Heart right ventricle (tissue), 16 donors: ENCODE results near the gene ANXA6. TPM values are rescaled to one million over a fixed set of nuclear protein-coding genes. Genes with fewer than 3 reads are reported as not detected.

Experiments
- ATAC-seq, 8 donors: fragments of 200-7000 bp; cut with Tn5 transposase; one replicate each; pipeline ENCODE4 v1.9.1; 2020; ENCODE audit warnings: mild to moderate bottlenecking in 8 of 8, moderate library complexity in 8 of 8, moderate number of reproducible peaks in 1 of 8
- DNase-seq, 2 donors: peaks; one replicate each; pipeline ENCODE4 v3.0.0-alpha.2; 2020
- H3K27ac ChIP-seq, 10 donors: fragments of 200-600 bp; sonication (generic) in 2 of 10; one replicate each; pipeline versions ENCODE4 v1.5.0 to v1.8.0; 2020 to 2022; ENCODE audit warnings: mild to moderate bottlenecking in 3 of 10
- H3K27me3 ChIP-seq, 7 donors: fragments of 200-600 bp; one replicate each; pipeline ENCODE4 v1.8.0; 2021 to 2022; ENCODE audit warnings: mild to moderate bottlenecking in 2 of 7
- H3K36me3 ChIP-seq, 9 donors: fragments of 200-600 bp; sonication (generic) in 1 of 9; one replicate each; pipeline versions ENCODE4 v1.5.0 to v1.8.0; 2020 to 2022; ENCODE audit warnings: mild to moderate bottlenecking in 2 of 9
- H3K4me1 ChIP-seq, 9 donors: fragments of 200-600 bp; sonication (generic) in 1 of 9; one replicate each; pipeline versions ENCODE4 v1.5.0 to v1.8.0; 2020 to 2022; ENCODE audit warnings: mild to moderate bottlenecking in 4 of 9
- H3K4me3 ChIP-seq, 10 donors: fragments of 200-600 bp; sonication (generic) in 2 of 10; one replicate each; pipeline versions ENCODE4 v1.5.0 to v1.8.0; 2020 to 2022; ENCODE audit warnings: mild to moderate bottlenecking in 7 of 10, moderate library complexity in 2 of 10
- H3K9me3 ChIP-seq, 11 donors: fragments of 200-600 bp in 10 of 11; sonication (generic) in 2 of 11; one replicate each; pipeline versions ENCODE4 v1.5.0 to v1.8.0; 2013 to 2022; ENCODE audit warnings: mild to moderate bottlenecking in 2 of 11, control low read depth in 1 of 11, moderate library complexity in 1 of 11
- CTCF ChIP-seq, 9 donors: fragments of 200-600 bp; sonication (generic) in 2 of 9; IDR thresholded peaks; one replicate each; pipeline versions ENCODE4 v1.5.0 to v1.8.0; 2021 to 2022; ENCODE audit warnings: antibody characterized with exemption in 9 of 9, mild to moderate bottlenecking in 5 of 9, moderate library complexity in 1 of 9
- WGBS, 2 donors: extraction: QIAGEN DNeasy Blood & Tissue Kit; methylation state at CpG; one replicate each; pipeline ENCODE4 v1.1.7; 2013; ENCODE audit warnings: inconsistent platforms in 1 of 2; 5-methylcytosine and 5-hydroxymethylcytosine counted together
- intact Hi-C, 10 donors: fragments of 100-400 bp; cut with DNase I; formaldehyde crosslinking; loops; one replicate each; pipeline versions ENCODE4 v1.11.1 to v1.14.2; 2022
- polyA plus RNA-seq, 2 donors: library from polyadenylated mRNA; stranded (reverse); fragments of 200-250 nt; gene quantifications; one replicate each; pipeline ENCODE4 v1.2.3, GENCODE V29; 2013
- total RNA-seq, 10 donors: library from RNA; stranded (reverse); fragmentation: NEBNext Ultra II Directional in 3 of 10; extraction: Animal tissue kit (Norgen Biotek cat#: 25700) in 3 of 10; gene quantifications; one replicate each; pipeline versions ENCODE4 v1.2.1 to v1.2.4, GENCODE V29; 2021 to 2023
- donor health status: Arrhythmogenic right ventricular cardiomyopathy.
- donor health status: ischemic (EF 13 %, LVEDD 7.1; RV severe dilation, severe dysfunction).
- donor health status: healthy with polysubstance abuse.
- donor health status: DM: no; HTN: yes; CAD: no.
- donor health status: DM: no; HTN: no; CAD: no.
- donor health status: ischemic (EF 25% LVEDD 6.9; RV normal size, moderate dysfunction).
- donor health status: ischemic (EF 25% LVEDD 5.7; RV mildly dilated, moderate dysfunction).
- donor health status: healthy.
- donor health status: DM: yes; HTN: yes; CAD: no.
- donor health status: Ischemic cardiomyopathy.
- donor health status: ischemic (EF 35%, LVEDD 5.7; RV mildly dilated, moderate dysfunction).
- donor health status: nonischemic (EF 11% LVEDD 7.7; RV severe dilation, severe dysfunction).
- donor health status: DM: yes; HTN: yes; CAD: no.
- donor health status: PGD.
- donor health status: ischemic (EF 29% LVEDD 5.4; RV normal size, mild dysfunction).
- donor health status: nonischemic (EF 23%, LVEDD 6.1; RV moderate dilation, normal function).

Gene ANXA6
- total and polyA plus RNA-seq, 12 donors: 137 to 275 (median 218) TPM

GRCh38 chr5:151066920-151067319, 90.7 kb downstream of the ANXA6 start:
- H3K27ac ChIP-seq: peak overlapping the region in 8 of 10 donors; percentile 26 to 89 (median 79)
- 62 to 70% methylated on average over 6 of the region's 6 CpGs for WGBS, 2 donors
- intact Hi-C loops: no loop called here

DNA sequence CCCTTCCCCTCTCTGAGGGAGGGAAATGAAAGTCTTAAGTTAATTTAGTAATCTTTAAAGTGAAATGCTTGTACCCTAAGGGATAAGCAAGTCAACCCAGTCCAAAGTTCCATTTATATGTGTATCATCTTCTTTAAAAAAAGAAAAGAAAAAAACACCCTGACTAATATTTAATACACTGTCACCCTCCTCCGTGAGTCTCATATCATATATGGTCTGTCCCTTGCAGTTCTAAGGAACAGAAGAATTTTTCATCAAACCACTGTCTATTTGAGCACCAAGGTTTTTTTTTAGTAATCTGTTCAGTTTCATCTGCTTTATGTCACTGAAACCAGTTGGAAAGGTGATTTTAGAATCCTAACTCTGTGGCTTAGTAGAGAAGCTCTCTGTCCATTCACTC, 92.0 kb downstream of the ANXA6 start:
- intact Hi-C loops: no loop called here

More at GRCh38 chr5:151066920-151067319, 90.7 kb downstream of the ANXA6 start:
- Histone ChIP-seq H3K27me3 (no peaks in the 10 kb centered on the region), H3K9me3 (no peaks in the 10 kb centered on the region), H3K4me1 (peaks cover 51 to 100% (median 96%) of the 10 kb centered on the region in 9 donors), H3K4me3 (no peak overlapping the region), H3K36me3 (peaks cover 0 to 60% (median 11%) of the 10 kb centered on the region in 9 donors)
- ATAC-seq (no peak), DNase-seq (no peak)
- TF ChIP-seq CTCF (IDR thresholded peaks at IDR 0.05): no peak

DNA sequence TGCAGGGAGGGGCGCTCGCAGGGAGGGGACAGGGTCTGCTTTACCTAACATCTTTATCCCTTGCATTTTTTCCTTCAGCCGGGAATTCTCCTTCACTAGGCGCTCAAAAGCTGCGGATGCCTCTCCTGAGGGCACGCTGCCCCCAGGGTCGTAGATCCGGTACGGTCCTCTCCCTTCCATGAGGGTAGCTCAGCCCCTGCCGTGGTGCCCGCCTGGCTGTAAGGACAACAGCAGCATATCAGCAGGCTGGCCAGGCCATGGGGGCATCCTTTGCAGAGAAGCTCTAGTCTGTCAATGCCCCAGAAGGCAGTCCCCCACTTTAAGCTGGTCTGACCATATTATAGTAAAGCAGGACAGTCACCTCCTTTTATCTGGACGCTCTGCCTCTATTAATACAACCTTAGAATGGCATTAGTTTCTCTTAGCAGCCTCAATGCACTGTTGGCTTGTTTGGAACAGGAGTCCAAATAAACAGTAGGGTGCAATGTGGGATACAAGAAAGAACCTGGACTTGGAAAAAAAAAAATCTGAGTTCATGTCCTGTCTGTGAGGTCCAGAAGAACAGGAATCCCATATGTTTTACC, 92.6 kb downstream of the ANXA6 start:
- H3K36me3 ChIP-seq: peaks cover 0 to 63% (median 25%) of the 10 kb centered on the region in 9 donors
- H3K27me3 ChIP-seq: no peaks in the 10 kb centered on the region
- DNase-seq (no peak), ATAC-seq (no peak)
- intact Hi-C loops: loop anchor here in 1 of 10 donors (5.0 kb wide), 1 partner anchor 42 kb away; no protein-coding TSS in a partner anchor
- H3K27ac ChIP-seq: peak overlapping the region in 6 of 10 donors; percentile 81 to 93 (median 88)
- 95 to 97% methylated on average over 12 of the region's 12 CpGs for WGBS, 2 donors
- H3K9me3 ChIP-seq: no peaks in the 10 kb centered on the region
- TF ChIP-seq CTCF (IDR thresholded peaks at IDR 0.05): no peak
- H3K4me3 ChIP-seq: no peak overlapping the region
- peaks cover 54 to 98% (median 96%) of the 10 kb centered on the region in 9 donors for H3K4me1 ChIP-seq

More for the DNA sequence above, 92.0 kb downstream of the ANXA6 start:
- H3K36me3 ChIP-seq: peaks cover 0 to 63% (median 23%) of the 10 kb centered on the region in 9 donors
- DNase-seq (no peak), ATAC-seq (no peak)
- H3K27ac ChIP-seq: peak overlapping the region in 6 of 10 donors; percentile 3 to 93 (median 6)
- H3K4me1 ChIP-seq: peaks cover 48 to 98% (median 96%) of the 10 kb centered on the region in 9 donors
- H3K9me3 ChIP-seq: no peaks in the 10 kb centered on the region
- no peak for TF ChIP-seq CTCF (IDR thresholded peaks at IDR 0.05)
- 85% methylated on average over 1 of the region's 1 CpG for WGBS, 2 donors
- H3K27me3 ChIP-seq: no peaks in the 10 kb centered on the region
- no peak overlapping the region for H3K4me3 ChIP-seq

- peaks cover 45 to 98% (median 94%) of the 10 kb centered on the region in 9 donors for H3K4me1 ChIP-seq
- peak overlapping the region; percentile 78 to 93 (median 88) for H3K27ac ChIP-seq
- peak; percentile 53 to 81 (median 74) for ATAC-seq
- DNase-seq: peak in 1 of 2 donors; percentile 60
- TF ChIP-seq CTCF (IDR thresholded peaks at IDR 0.05): no peak
- WGBS, 2 donors: 45 to 51% methylated on average over 17 of the region's 17 CpGs
- H3K4me3 ChIP-seq: peak overlapping the region in 1 of 10 donors; percentile 3
- no peaks in the 10 kb centered on the region for H3K9me3 ChIP-seq
- H3K36me3 ChIP-seq: peaks cover 0 to 73% (median 25%) of the 10 kb centered on the region in 9 donors
- H3K27me3 ChIP-seq: no peaks in the 10 kb centered on the region
- intact Hi-C loops: loop anchor here in 1 of 10 donors (5.0 kb wide), 1 partner anchor 44 kb away; no protein-coding TSS in a partner anchor
Observed at GRCh38 chr5:151063142-151063989, 94.2 kb downstream of the ANXA6 start.
